H9 (cell line): Measurements from ENCODE around the gene MCAT. TPM values are rescaled to one million over a fixed set of nuclear protein-coding genes. Genes with fewer than 3 reads are reported as not detected.
A peak's percentile ranks its signal among the peaks of the same experiment; 100 is the strongest.

Experiments
- DNase-seq: peaks from one replicate; pipeline ENCODE4 v3.0.0-alpha.2; 2017
- H2AFZ ChIP-seq: one replicate; pipeline ENCODE4 v1.6.1; 2013; ENCODE audit warnings: mild to moderate bottlenecking, low read length, control low read depth, moderate library complexity
- H2AK5ac ChIP-seq: 2 replicates; pipeline ENCODE4 v1.6.1; 2013; ENCODE audit warnings: low read length, control low read depth, mixed read lengths; ENCODE audit not compliant: insufficient read length
- H2BK120ac ChIP-seq: one replicate; pipeline ENCODE4 v1.6.1; 2013; ENCODE audit warnings: low read depth, mild to moderate bottlenecking, low read length, control low read depth, inconsistent platforms; ENCODE audit not compliant: poor library complexity, severe bottlenecking
- H2BK12ac ChIP-seq: 2 replicates; pipeline ENCODE4 v1.6.1; 2013; ENCODE audit warnings: low read length, control low read depth, mixed read lengths, low read depth; ENCODE audit not compliant: insufficient read length
- H2BK15ac ChIP-seq: 2 replicates; pipeline ENCODE4 v1.6.1; 2013; ENCODE audit warnings: low read depth, low read length, control low read depth
- H2BK20ac ChIP-seq: one replicate; pipeline ENCODE4 v1.6.1; 2013; ENCODE audit warnings: low read depth, mild to moderate bottlenecking, low read length, control low read depth, inconsistent platforms; ENCODE audit not compliant: poor library complexity, severe bottlenecking
- H2BK5ac ChIP-seq: 2 replicates; pipeline ENCODE4 v1.6.1; 2013; ENCODE audit warnings: low read length, control low read depth, mixed read lengths; ENCODE audit not compliant: insufficient read length
- H3K14ac ChIP-seq: 2 replicates; pipeline ENCODE4 v1.6.1; 2013; ENCODE audit warnings: low read length, control low read depth; ENCODE audit not compliant: insufficient read depth
- H3K18ac ChIP-seq: 2 replicates; pipeline ENCODE4 v1.6.1; 2013; ENCODE audit warnings: low read depth, mild to moderate bottlenecking, mixed read lengths, low read length, control low read depth; ENCODE audit not compliant: insufficient read length
- H3K23ac ChIP-seq: 2 replicates; pipeline ENCODE4 v1.6.1; 2013; ENCODE audit warnings: low read length, control low read depth, mixed read lengths, low read depth; ENCODE audit not compliant: insufficient read length
- H3K23me2 ChIP-seq: 2 replicates; pipeline ENCODE4 v1.6.1; 2013; ENCODE audit warnings: low read depth, mild to moderate bottlenecking, mixed read lengths, low read length, control low read depth; ENCODE audit not compliant: insufficient read length, poor library complexity, severe bottlenecking
- H3K27ac ChIP-seq: 2 replicates; pipeline ENCODE4 v1.5.1; 2013; ENCODE audit warnings: low read length, control low read depth, mixed read lengths, low read depth; ENCODE audit not compliant: insufficient read length
- H3K27me3 ChIP-seq: 2 replicates; pipeline ENCODE4 v1.6.1; 2013; ENCODE audit warnings: low read length, control low read depth, inconsistent platforms; ENCODE audit not compliant: insufficient read depth
- H3K4ac ChIP-seq: 2 replicates; pipeline ENCODE4 v1.6.1; 2013; ENCODE audit warnings: low read depth, mild to moderate bottlenecking, control low read depth, inconsistent platforms, low read length, moderate library complexity
- H3K4me1 ChIP-seq: 2 replicates; pipeline ENCODE4 v1.6.1; 2013; ENCODE audit warnings: low read length, control low read depth, inconsistent platforms; ENCODE audit not compliant: insufficient read depth
- H3K4me2 ChIP-seq: 2 replicates; pipeline ENCODE4 v1.6.1; 2013; ENCODE audit warnings: low read length, control low read depth, mixed read lengths; ENCODE audit not compliant: insufficient read length, insufficient read depth
- H3K56ac ChIP-seq: 2 replicates; pipeline ENCODE4 v1.6.1; 2013; ENCODE audit warnings: low read depth, mild to moderate bottlenecking, mixed read lengths, low read length, control low read depth; ENCODE audit not compliant: insufficient read length
- H3K79me1 ChIP-seq: 2 replicates; pipeline ENCODE4 v1.6.1; 2013; ENCODE audit warnings: low read depth, mild to moderate bottlenecking, moderate library complexity, low read length, control low read depth, inconsistent platforms; ENCODE audit not compliant: insufficient read depth, poor library complexity, severe bottlenecking
- H3K79me2 ChIP-seq: 2 replicates; pipeline ENCODE4 v1.6.1; 2013; ENCODE audit warnings: low read length, control low read depth, inconsistent platforms; ENCODE audit not compliant: insufficient read depth
- H3K9ac ChIP-seq: 2 replicates; pipeline ENCODE4 v1.6.1; 2013; ENCODE audit warnings: low read length, control low read depth, mixed read lengths; ENCODE audit not compliant: insufficient read length; ENCODE audit errors: extremely low read depth
- H3K9me3 ChIP-seq: one replicate; pipeline ENCODE4 v1.6.1; 2013; ENCODE audit warnings: low read depth, low read length, inconsistent platforms; ENCODE audit not compliant: control insufficient read depth
- H3T11ph ChIP-seq: one replicate; pipeline ENCODE4 v1.6.1; 2013; ENCODE audit warnings: mild to moderate bottlenecking, low read length, control low read depth, inconsistent platforms
- H4K20me1 ChIP-seq: one replicate; pipeline ENCODE4 v1.6.1; 2013; ENCODE audit not compliant: control insufficient read depth, insufficient read length, insufficient read depth
- H4K5ac ChIP-seq: 2 replicates; pipeline ENCODE4 v1.6.1; 2013; ENCODE audit warnings: low read depth, mild to moderate bottlenecking, mixed read lengths, low read length, control low read depth; ENCODE audit not compliant: insufficient read length
- H4K8ac ChIP-seq: replicated peaks from 2 replicates; pipeline ENCODE4 v1.6.1; 2013; ENCODE audit warnings: low read length, control low read depth, mixed read lengths, low read depth; ENCODE audit not compliant: insufficient read length
- H4K91ac ChIP-seq: 2 replicates; pipeline ENCODE4 v1.6.1; 2013; ENCODE audit warnings: low read depth, mild to moderate bottlenecking, moderate library complexity, mixed read lengths, low read length, control low read depth; ENCODE audit not compliant: insufficient read length
- H3K27ac Mint-ChIP-seq, 3 experiments: 2 replicates in 2 of 3; 3 replicates in 1 of 3; pipeline ENCODE4 v1.8.0; 2020 to 2021; ENCODE audit warnings: mixed read lengths in 3 of 3, mild to moderate bottlenecking in 1 of 3, moderate library complexity in 1 of 3
- H3K27me3 Mint-ChIP-seq: 2 replicates; pipeline ENCODE4 v1.8.0; 2021; ENCODE audit warnings: low read depth, mild to moderate bottlenecking, moderate library complexity, mixed read lengths
- H3K36me3 Mint-ChIP-seq, 3 experiments: 2 replicates in 2 of 3; 3 replicates in 1 of 3; pipeline ENCODE4 v1.8.0; 2020 to 2021; ENCODE audit warnings: low read depth in 3 of 3, mixed read lengths in 3 of 3; ENCODE audit not compliant: insufficient read depth in 1 of 3
- H3K4me1 Mint-ChIP-seq, 2 experiments: 2 replicates each; pipeline ENCODE4 v1.8.0; 2020; ENCODE audit warnings: mixed read lengths in 2 of 2
- H3K4me3 Mint-ChIP-seq, 2 experiments: 2 replicates in 1 of 2; 3 replicates in 1 of 2; pipeline ENCODE4 v1.8.0; 2020 to 2021; ENCODE audit warnings: mild to moderate bottlenecking in 2 of 2, mixed read lengths in 2 of 2, moderate library complexity in 1 of 2
- H3K9me3 Mint-ChIP-seq, 2 experiments: 2 replicates in 1 of 2; 3 replicates in 1 of 2; pipeline ENCODE4 v1.8.0; 2020; ENCODE audit warnings: mild to moderate bottlenecking in 2 of 2, mixed read lengths in 2 of 2, moderate library complexity in 1 of 2
- CTCF ChIP-seq: fragments of 200-600 bp; sonication (generic); conservative IDR thresholded peaks from 3 replicates; pipeline ENCODE4 v1.8.0; 2021; ENCODE audit warnings: antibody characterized with exemption, mild to moderate bottlenecking
- whole genome bisulfite sequencing: extraction: QIAGEN DNeasy Blood & Tissue Kit; methylation state at CpG from one replicate; pipeline ENCODE4 v1.1.7; 2013; ENCODE audit warnings: missing lambda C conversion rate, low lambda C conversion rate, mixed read lengths; ENCODE audit not compliant: insufficient read length; ENCODE audit errors: extremely low coverage; 5-methylcytosine and 5-hydroxymethylcytosine counted together
- total RNA-seq: library from RNA; stranded (reverse); gene quantifications from 2 replicates; pipeline ENCODE4 v1.2.1, GENCODE V29; 2021

Gene MCAT
- total RNA-seq, 1 experiment from 2014 or later: 20.3 TPM

- Histone ChIP-seq H3K4me2 (peak overlapping the region; percentile 50), H2AFZ (no peak overlapping the region), H3K23ac (no peak overlapping the region), H3K9ac (no peak overlapping the region), H3K14ac (peak overlapping the region; percentile 10; the same call in 1 of the 2 replicates), H4K8ac (no peak overlapping the region), H4K20me1 (no peaks in the 10 kb centered on the region), H3K56ac (no peak overlapping the region), H2BK20ac (no peak overlapping the region), H4K5ac (no peak overlapping the region), H3K27me3 (no peaks in the 10 kb centered on the region; the same call in 1 of the 2 replicates), H3K18ac (no peak overlapping the region), H2BK120ac (no peak overlapping the region), H4K91ac (no peak overlapping the region), H2BK12ac (no peak overlapping the region), H3K9me3 (no peaks in the 10 kb centered on the region), H2BK15ac (no peak overlapping the region), H2AK5ac (no peak overlapping the region), H3K79me2 (no peaks in the 10 kb centered on the region), H3K79me1 (no peaks in the 10 kb centered on the region), H3K27ac (no peak overlapping the region), H3K23me2 (no peaks in the 10 kb centered on the region), H2BK5ac (no peak overlapping the region), H3K4ac (no peak overlapping the region), H3T11ph (no peak overlapping the region), H3K4me1 (no peaks in the 10 kb centered on the region; the same call in 1 of the 2 replicates)
- no peak for TF ChIP-seq CTCF
- H3K4me3 Mint-ChIP-seq: peak overlapping the region; percentile 39 to 73
- peaks cover 24% of the 10 kb centered on the region for H3K27me3 Mint-ChIP-seq
- H3K36me3 Mint-ChIP-seq: no peaks in the 10 kb centered on the region
- H3K9me3 Mint-ChIP-seq: no peaks in the 10 kb centered on the region
- no peak for DNase-seq
- no peak overlapping the region for H3K27ac Mint-ChIP-seq
- peaks cover 3 to 25% of the 10 kb centered on the region in 2 experiments for H3K4me1 Mint-ChIP-seq
- WGBS: no CpG with 5 or more reads among the region's 18 CpGs
Measured at GRCh38 chr22:43152003-43152356, 8.8 kb upstream of the MCAT start.
